Placental epithelial cell (primary cell): Measurements from ENCODE around the gene ZIC5. TPM values are rescaled to one million over a fixed set of nuclear protein-coding genes. Genes with fewer than 3 reads are reported as not detected.

ENCODE experiments used
- total RNA-seq: library from RNA; depleted of rRNA; stranded (reverse); fragments of >200 nt; gene quantifications from 2 replicates; pipeline ENCODE4 v1.2.3, GENCODE V29; 2012

ZIC5 gene
- total RNA-seq: not detected in 2 replicates

DNA sequence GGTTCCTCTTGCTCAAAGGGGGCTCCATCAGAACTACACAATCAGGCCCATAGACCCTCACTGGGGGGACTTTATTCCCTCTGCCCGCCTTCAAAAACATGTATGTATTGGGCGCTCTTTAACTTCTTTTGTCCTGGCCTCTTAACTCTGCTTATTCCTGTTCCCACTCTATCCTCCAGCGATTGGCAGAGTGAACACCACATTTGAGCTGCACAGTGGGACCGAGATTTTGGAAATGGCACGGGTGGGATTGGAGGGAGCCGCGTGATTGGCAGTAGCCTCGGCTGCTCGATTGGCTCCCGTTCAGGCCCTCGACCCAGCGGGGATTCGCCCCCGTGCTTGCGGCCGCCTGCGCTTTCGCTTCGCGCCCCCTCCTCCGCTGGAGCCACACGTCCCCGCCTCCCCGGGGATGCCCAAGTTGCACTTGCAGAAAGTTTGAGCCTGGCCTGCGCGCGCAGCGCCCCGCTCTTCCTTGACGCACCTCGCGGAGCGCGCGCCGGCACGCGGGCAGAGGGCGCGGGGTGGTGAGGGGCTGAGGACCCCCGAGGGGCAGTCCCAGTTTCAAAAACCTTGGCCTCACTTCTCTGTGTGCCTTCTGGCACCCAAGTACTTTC, at the start of gene ZIC5:
TSS of gene ZIC5 (minus strand) at position 192 of the 614 bp plus-strand sequence. CDS start at position 28, 164 bp downstream.

DNA sequence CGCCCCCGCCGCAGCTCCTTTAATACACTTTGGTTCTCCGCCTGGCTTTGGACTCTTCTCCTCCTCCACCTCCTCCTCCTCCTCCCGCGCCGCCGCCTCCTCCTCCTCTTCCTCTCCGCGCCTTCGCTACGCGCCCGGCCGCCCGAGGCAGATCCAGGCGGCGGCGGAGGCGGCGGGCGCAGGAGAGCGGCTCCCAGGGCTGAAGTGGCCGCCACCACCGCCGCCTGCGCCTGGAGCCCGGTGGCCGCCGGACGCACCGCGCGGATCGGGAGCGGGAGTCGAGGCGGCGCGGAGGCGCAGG, 10.1 kb upstream of the ZIC5 start, which contains the start of gene ZIC2:
TSS of gene ZIC2 (plus strand) at position 50 of the 301 bp plus-strand sequence. CDS start 281 bp downstream, outside the sequence.

Other genes starting within 250 kb of the ZIC5 start
- gene ZIC2, start 10.0 kb upstream of the ZIC5 start, total RNA-seq: not detected in 2 replicates
- gene PCCA, start 117.3 kb upstream of the ZIC5 start, total RNA-seq: 16.6 and 22.8 TPM in 2 replicates